ENCODE measurements around the gene UBE2QL1.

UBE2QL1 gene

GRCh38 chr5:6480133-6481051 lies 31.7 kb downstream of the UBE2QL1 start:
- no peak for DNase-seq

GRCh38 chr5:6482735-6483134 lies 34.1 kb downstream of the UBE2QL1 start:
- DNase-seq = no peak

GRCh38 chr5:6483880-6484382 lies 35.3 kb downstream of the UBE2QL1 start:
- DNase-seq = no peak

- DNase-seq = no peak
These were observed 35.8 kb downstream of the UBE2QL1 start for GRCh38 chr5:6484446-6484845.

- DNase-seq = no peak
These were observed 36.2 kb downstream of the UBE2QL1 start for GRCh38 chr5:6484899-6485298.

- no peak for DNase-seq
These were observed 36.8 kb downstream of the UBE2QL1 start for GRCh38 chr5:6485441-6485840.

GRCh38 chr5:6486074-6486473 lies 37.4 kb downstream of the UBE2QL1 start:
- no peak for DNase-seq

- no peak for DNase-seq
These were observed 38.4 kb downstream of the UBE2QL1 start for GRCh38 chr5:6487081-6487480.

- DNase-seq = no peak
These were observed 39.4 kb downstream of the UBE2QL1 start for GRCh38 chr5:6488021-6488420.

GRCh38 chr5:6489643-6490185 lies 41.1 kb downstream of the UBE2QL1 start:
- DNase-seq = no peak

GRCh38 chr5:6490246-6490645 lies 41.6 kb downstream of the UBE2QL1 start:
- no peak for DNase-seq

- DNase-seq = no peak
These were observed 42.0 kb downstream of the UBE2QL1 start for GRCh38 chr5:6490693-6491092.

GRCh38 chr5:6491196-6491918 lies 42.7 kb downstream of the UBE2QL1 start:
- no peak for DNase-seq

- no peak for DNase-seq
These were observed 43.2 kb downstream of the UBE2QL1 start for GRCh38 chr5:6491919-6492290.

- no peak for DNase-seq
These were observed 44.3 kb downstream of the UBE2QL1 start for GRCh38 chr5:6492934-6493333.

- DNase-seq = no peak
These were observed 45.2 kb downstream of the UBE2QL1 start for GRCh38 chr5:6493681-6494454.

- DNase-seq = no peak
These were observed 46.3 kb downstream of the UBE2QL1 start for GRCh38 chr5:6494939-6495338.

- DNase-seq = no peak
These were observed 47.0 kb downstream of the UBE2QL1 start for GRCh38 chr5:6495433-6496206.

GRCh38 chr5:6496207-6496584 lies 47.5 kb downstream of the UBE2QL1 start:
- no peak for DNase-seq

- no peak for DNase-seq
These were observed 48.0 kb downstream of the UBE2QL1 start for GRCh38 chr5:6496636-6497035.

- no peak for DNase-seq
These were observed 48.6 kb downstream of the UBE2QL1 start for GRCh38 chr5:6497262-6497661.

- no peak for DNase-seq
These were observed 50.3 kb downstream of the UBE2QL1 start for GRCh38 chr5:6498968-6499367.
